22Rv1 (cell line): ENCODE data around the gene KLB.

Experiments used
- H3K27ac ChIP-seq: fragments of 450-650 bp; 2 replicates; pipeline ENCODE4 v1.5.1; 2017
- CTCF ChIP-seq: fragments of 450-650 bp; IDR thresholded peaks from 2 replicates; pipeline ENCODE4 v1.5.1; 2017; ENCODE audit warnings: mild to moderate bottlenecking
- ZFX ChIP-seq: fragments of 450-650 bp; IDR thresholded peaks from 2 replicates; pipeline ENCODE4 v1.6.1; 2017; ENCODE audit warnings: antibody characterized with exemption, borderline replicate concordance

The KLB gene

GRCh38 chr4:39433878-39434492 is 27.3 kb downstream of the KLB start:
- H3K27ac ChIP-seq, result no peak overlapping the region
- no peak for TF ChIP-seq CTCF
- TF ChIP-seq ZFX, result no peak

GRCh38 chr4:39435659-39436563 is 29.2 kb downstream of the KLB start:
- TF ChIP-seq CTCF, result peak; percentile 35
- TF ChIP-seq ZFX, result no peak
- no peak overlapping the region for H3K27ac ChIP-seq

GRCh38 chr4:39441593-39441992 is 34.9 kb downstream of the KLB start:
- H3K27ac ChIP-seq, result no peak overlapping the region
- no peak for TF ChIP-seq CTCF
- no peak for TF ChIP-seq ZFX

- TF ChIP-seq CTCF (no peak), ZFX (no peak)
- no peak overlapping the region for H3K27ac ChIP-seq
Measured at GRCh38 chr4:39442998-39443397, 36.3 kb downstream of the KLB start.

- TF ChIP-seq ZFX (no peak), CTCF (no peak)
- H3K27ac ChIP-seq, result peak overlapping the region; percentile 91
Measured at GRCh38 chr4:39446483-39446841, 39.7 kb downstream of the KLB start.

GRCh38 chr4:39446842-39447573 is 40.3 kb downstream of the KLB start:
- TF ChIP-seq CTCF, result peak; percentile 71
- TF ChIP-seq ZFX, result no peak
- H3K27ac ChIP-seq, result peak overlapping the region; percentile 91

- H3K27ac ChIP-seq, result peak overlapping the region; percentile 91
- TF ChIP-seq ZFX (no peak), CTCF (no peak)
Measured at GRCh38 chr4:39450618-39451017, 43.9 kb downstream of the KLB start.
